ENCODE measurements around the gene COL21A1. TPM values are rescaled to one million over a fixed set of nuclear protein-coding genes. Genes with fewer than 3 reads are reported as not detected.

Gene COL21A1
- total RNA-seq, 4 donors from 2014 or later: 0.47 to 0.67 TPM; not detected in 2

DNA sequence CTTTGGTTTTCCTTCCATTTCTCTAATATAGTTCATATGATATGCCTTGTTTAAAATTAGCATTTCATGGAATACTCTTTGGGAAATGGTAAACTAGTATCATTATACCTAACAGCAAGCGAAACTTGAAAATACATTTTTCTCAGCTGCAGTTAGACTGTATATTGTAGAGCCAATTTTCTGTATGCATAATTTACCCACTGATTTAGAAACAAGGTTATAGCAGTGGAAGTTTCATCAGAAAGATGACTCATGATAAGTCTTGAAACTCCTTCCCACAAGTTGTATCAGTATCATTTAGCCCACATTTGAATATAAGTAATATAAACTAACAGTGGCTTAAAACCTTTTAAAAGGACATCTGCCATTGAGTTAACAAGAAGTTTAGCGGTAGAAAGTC lies 207.2 kb downstream of the COL21A1 start:
- Histone ChIP-seq H3K27me3 (no peaks in the 10 kb centered on the region), H3K36me3 (no peaks in the 10 kb centered on the region), H3K9me3 (no peaks in the 10 kb centered on the region), H3K27ac (no peak overlapping the region), H3K4me3 (no peak overlapping the region), H3K4me1 (no peaks in the 10 kb centered on the region)
- DNase-seq: no peak
- no peak for TF ChIP-seq POLR2A (IDR thresholded peaks at IDR 0.05)
- TF ChIP-seq, protein P1, sequence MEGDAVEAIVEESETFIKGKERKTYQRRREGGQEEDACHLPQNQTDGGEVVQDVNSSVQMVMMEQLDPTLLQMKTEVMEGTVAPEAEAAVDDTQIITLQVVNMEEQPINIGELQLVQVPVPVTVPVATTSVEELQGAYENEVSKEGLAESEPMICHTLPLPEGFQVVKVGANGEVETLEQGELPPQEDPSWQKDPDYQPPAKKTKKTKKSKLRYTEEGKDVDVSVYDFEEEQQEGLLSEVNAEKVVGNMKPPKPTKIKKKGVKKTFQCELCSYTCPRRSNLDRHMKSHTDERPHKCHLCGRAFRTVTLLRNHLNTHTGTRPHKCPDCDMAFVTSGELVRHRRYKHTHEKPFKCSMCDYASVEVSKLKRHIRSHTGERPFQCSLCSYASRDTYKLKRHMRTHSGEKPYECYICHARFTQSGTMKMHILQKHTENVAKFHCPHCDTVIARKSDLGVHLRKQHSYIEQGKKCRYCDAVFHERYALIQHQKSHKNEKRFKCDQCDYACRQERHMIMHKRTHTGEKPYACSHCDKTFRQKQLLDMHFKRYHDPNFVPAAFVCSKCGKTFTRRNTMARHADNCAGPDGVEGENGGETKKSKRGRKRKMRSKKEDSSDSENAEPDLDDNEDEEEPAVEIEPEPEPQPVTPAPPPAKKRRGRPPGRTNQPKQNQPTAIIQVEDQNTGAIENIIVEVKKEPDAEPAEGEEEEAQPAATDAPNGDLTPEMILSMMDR (IDR thresholded peaks at IDR 0.05): no peak

DNA sequence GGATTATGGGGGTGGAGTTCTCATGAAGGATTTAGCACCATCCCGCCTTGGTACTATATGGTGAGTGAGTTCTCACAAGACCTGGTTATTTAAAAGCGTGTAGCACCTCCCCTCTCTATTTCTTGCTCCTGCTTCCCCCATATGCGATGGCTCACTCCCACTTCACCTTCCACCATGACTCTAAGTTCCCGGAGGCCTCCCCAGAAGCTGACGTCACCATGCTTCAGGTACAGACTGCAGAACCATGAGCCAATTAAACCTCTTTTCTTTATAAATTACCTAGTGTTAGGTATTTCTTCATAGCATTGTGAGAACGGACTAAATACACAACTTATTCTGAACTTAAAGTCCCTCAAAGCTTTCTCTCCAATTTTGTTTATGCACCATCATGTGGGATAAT lies 208.6 kb downstream of the COL21A1 start:
- no peak for DNase-seq
- Histone ChIP-seq H3K27me3 (no peaks in the 10 kb centered on the region), H3K9me3 (no peaks in the 10 kb centered on the region), H3K4me3 (no peak overlapping the region), H3K4me1 (no peaks in the 10 kb centered on the region), H3K36me3 (no peaks in the 10 kb centered on the region), H3K27ac (no peak overlapping the region)
- TF ChIP-seq, protein P1 (IDR thresholded peaks at IDR 0.05): no peak
- no peak for TF ChIP-seq POLR2A (IDR thresholded peaks at IDR 0.05)

DNA sequence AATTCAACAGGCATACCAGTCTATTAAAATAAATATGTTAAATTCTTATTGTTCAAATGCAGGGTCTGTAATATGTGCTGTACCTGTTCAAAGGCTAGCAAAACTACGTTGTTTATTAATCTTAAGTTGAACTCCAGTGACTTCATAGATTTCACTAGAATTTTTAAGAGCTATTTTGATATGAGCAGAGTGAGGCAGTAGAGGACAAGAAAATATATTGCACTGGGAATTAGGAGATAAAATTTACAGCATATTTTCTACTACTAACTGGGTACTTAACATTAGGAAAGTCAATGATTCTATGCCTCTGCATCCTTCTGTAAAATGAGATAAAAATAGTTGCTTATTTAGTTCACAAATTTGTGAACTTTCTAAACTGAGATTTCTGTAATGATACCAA lies 209.8 kb downstream of the COL21A1 start:
- no peaks in the 10 kb centered on the region for H3K9me3 ChIP-seq
- H3K36me3 ChIP-seq: no peaks in the 10 kb centered on the region
- H3K27me3 ChIP-seq: no peaks in the 10 kb centered on the region
- no peak for TF ChIP-seq POLR2A (IDR thresholded peaks at IDR 0.05)
- TF ChIP-seq, protein P1 (IDR thresholded peaks at IDR 0.05): no peak
- H3K27ac ChIP-seq: no peak overlapping the region
- no peak overlapping the region for H3K4me3 ChIP-seq
- H3K4me1 ChIP-seq: no peaks in the 10 kb centered on the region
- no peak for DNase-seq

DNA sequence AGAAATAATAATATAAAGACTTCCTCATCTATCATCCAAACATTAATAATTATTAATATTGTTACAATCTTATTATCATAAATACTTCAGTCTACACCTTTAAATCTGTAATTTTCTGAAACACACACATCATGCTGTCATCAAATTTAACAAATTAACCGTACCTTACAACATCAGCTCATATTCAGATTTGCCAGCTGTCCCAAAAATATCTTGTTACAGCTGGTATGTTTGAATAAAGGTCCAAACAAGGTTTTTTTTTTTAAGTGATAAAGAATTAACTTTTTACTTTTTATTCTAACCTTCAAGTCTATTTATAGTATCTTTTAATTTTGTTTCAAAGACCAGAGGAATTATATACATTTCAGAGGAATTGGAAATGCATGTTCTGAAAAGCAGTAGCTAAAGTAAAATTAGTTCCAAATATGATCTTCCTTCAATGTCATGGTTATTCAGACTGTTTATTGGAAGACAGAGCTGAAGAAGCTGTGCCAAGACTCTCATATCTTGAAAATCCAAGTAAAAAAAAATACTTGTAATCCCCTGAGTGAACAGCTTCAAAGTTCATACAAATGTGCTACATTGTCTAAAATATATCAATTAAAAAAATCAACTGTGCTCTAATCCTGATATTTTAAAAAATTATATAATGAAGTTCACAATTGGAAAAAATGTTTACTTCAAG lies 210.3 kb downstream of the COL21A1 start:
- no peak overlapping the region for H3K27ac ChIP-seq
- H3K4me3 ChIP-seq: no peak overlapping the region
- no peaks in the 10 kb centered on the region for H3K4me1 ChIP-seq
- H3K27me3 ChIP-seq: no peaks in the 10 kb centered on the region
- TF ChIP-seq, protein P1 (IDR thresholded peaks at IDR 0.05): no peak
- TF ChIP-seq POLR2A (IDR thresholded peaks at IDR 0.05): no peak
- H3K36me3 ChIP-seq: no peaks in the 10 kb centered on the region
- no peaks in the 10 kb centered on the region for H3K9me3 ChIP-seq
- no peak for DNase-seq

DNA sequence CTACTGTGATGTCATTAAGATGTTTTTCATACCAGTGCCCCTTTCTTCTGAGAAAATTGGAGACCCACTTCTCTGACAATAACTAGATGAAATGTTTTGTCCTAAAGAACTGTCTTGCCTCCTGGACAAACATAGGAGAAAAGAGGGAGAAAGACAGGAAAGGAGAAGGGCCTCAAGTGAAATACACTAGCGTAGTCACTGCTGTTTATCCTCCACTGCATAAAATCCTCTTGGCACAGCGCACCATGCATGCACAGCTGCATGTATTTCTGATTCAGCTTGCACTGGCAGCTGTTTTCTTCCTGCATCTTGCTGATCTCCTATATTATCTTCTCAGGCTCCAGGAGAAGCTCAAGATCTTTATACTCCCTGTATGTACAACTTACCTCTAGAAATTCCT lies 214.0 kb downstream of the COL21A1 start:
- Histone ChIP-seq H3K4me1 (no peaks in the 10 kb centered on the region), H3K4me3 (no peak overlapping the region), H3K9me3 (no peaks in the 10 kb centered on the region), H3K27ac (no peak overlapping the region), H3K36me3 (no peaks in the 10 kb centered on the region), H3K27me3 (no peaks in the 10 kb centered on the region)
- DNase-seq: no peak
- TF ChIP-seq, protein P1 (IDR thresholded peaks at IDR 0.05): no peak
- no peak for TF ChIP-seq POLR2A (IDR thresholded peaks at IDR 0.05)
